Calu3 (cell line): ENCODE results near the gene ABCG1. TPM values are rescaled to one million over a fixed set of nuclear protein-coding genes. Genes with fewer than 3 reads are reported as not detected.

Experiments used
- BruUV-seq: library from RNA; stranded (reverse); fragments of 400-500 nt; replicated peaks from 2 replicates; lab custom pipeline; 2021; lab: Mats Ljungman, UMichigan
- CTCF ChIA-PET: fragments of 300-600 bp; sonication (Branson Sonifier 250); formaldehyde crosslinking; loops from one replicate; lab custom pipeline; 2022; ENCODE audit warnings: antibody characterized with exemption; lab: Charles Lee
- DNase-seq: peaks from one replicate; pipeline ENCODE4 v3.0.0; 2022
- H3K27ac Mint-ChIP-seq: one replicate; pipeline ENCODE4 v1.8.0; 2022; ENCODE audit warnings: mixed read lengths; ENCODE audit not compliant: unreplicated experiment
- H3K27me3 Mint-ChIP-seq: one replicate; pipeline ENCODE4 v1.8.0; 2022; ENCODE audit warnings: mixed read lengths; ENCODE audit not compliant: unreplicated experiment
- H3K36me3 Mint-ChIP-seq: one replicate; pipeline ENCODE4 v1.8.0; 2022; ENCODE audit warnings: mild to moderate bottlenecking, moderate library complexity, mixed read lengths; ENCODE audit not compliant: insufficient read depth, unreplicated experiment
- H3K4me1 Mint-ChIP-seq: one replicate; pipeline ENCODE4 v1.8.0; 2022; ENCODE audit warnings: mild to moderate bottlenecking, low read depth, mixed read lengths; ENCODE audit not compliant: unreplicated experiment
- H3K4me3 Mint-ChIP-seq: one replicate; pipeline ENCODE4 v1.8.0; 2022; ENCODE audit warnings: mild to moderate bottlenecking, low read depth, moderate library complexity, mixed read lengths; ENCODE audit not compliant: unreplicated experiment
- H3K9me3 Mint-ChIP-seq: one replicate; pipeline ENCODE4 v1.8.0; 2022; ENCODE audit warnings: low read depth, mixed read lengths; ENCODE audit not compliant: unreplicated experiment
- CTCF ChIP-seq: fragments of 200-600 bp; IDR thresholded peaks from one replicate; pipeline ENCODE4 v1.8.0; 2022; ENCODE audit warnings: antibody characterized with exemption; ENCODE audit not compliant: unreplicated experiment
- intact Hi-C: fragments of 100-400 bp; cut with micrococcal nuclease; formaldehyde crosslinking; loops from one replicate; pipeline ENCODE4 v1.10.0; 2022; ENCODE audit not compliant: unreplicated experiment
- total RNA-seq: library from RNA; stranded (reverse); gene quantifications from 2 replicates; pipeline ENCODE4 v1.2.3, GENCODE V29; 2022

Gene ABCG1
- total RNA-seq, 1 experiment from 2014 or later = 0.19 TPM

DNA sequence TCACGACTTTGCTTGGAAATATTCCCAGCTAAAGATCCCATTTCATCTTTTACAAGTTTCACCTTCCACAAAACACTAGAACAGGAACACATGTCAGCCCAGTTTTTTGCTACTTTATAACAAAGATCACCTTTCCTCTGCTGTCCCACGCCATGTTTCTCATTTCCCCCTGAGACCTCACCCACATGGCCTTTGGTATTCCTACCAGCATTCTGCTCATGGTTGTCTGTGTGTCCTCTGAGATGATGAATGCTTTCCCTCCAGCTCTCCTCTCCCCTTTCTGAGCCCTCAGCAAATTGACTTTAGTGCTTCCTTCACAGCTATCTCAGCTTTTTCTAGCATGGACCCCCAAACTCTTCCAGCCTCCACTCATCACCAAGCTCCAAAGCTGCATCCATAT lies 32.3 kb upstream of the ABCG1 start:
- TF ChIP-seq CTCF = no peak
- CTCF ChIA-PET = no interaction called here
- no peaks in the 10 kb centered on the region for H3K4me1 Mint-ChIP-seq
- H3K9me3 Mint-ChIP-seq = no peaks in the 10 kb centered on the region
- intact Hi-C loops = no loop called here
- no peak overlapping the region for H3K27ac Mint-ChIP-seq
- peaks cover 2% of the 10 kb centered on the region for H3K27me3 Mint-ChIP-seq
- no peaks in the 10 kb centered on the region for H3K36me3 Mint-ChIP-seq
- no peak for DNase-seq
- H3K4me3 Mint-ChIP-seq = no peak overlapping the region
- BruUV-seq = no TSS peak

DNA sequence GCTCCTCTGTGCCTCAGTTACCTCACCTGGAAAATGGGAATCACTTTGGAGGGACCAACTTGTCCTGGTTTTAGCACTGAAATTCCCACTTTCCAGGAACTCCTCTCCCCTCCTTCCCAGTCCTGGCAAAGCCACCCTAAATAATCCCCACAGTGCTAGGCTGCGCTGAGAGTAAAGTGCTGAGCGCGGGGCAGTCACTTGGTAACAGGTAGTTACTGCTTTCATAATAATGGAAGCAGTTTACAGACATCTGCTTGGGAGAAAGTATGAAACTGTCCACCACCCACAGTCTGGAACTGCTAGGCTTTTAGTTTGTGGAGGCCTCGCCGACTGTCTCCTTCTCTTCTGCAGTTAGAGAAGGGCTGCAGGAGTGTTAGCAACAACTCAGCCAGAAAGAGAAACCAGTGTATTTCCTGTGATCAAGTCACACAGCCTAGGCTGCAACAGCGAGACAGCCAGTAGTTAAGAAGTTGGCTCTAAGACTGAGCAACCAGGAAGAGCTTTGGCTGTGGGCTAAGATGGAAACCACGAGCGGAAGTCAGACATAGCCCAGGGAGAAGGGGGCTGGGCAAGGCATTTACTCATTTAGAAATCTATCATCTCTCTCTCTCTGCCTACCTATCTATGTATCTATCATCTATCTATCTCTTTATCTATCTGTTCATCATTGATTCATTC lies 30.8 kb upstream of the ABCG1 start:
- CTCF ChIA-PET = no interaction called here
- no peak for DNase-seq
- no TSS peak for BruUV-seq
- H3K27ac Mint-ChIP-seq = no peak overlapping the region
- H3K36me3 Mint-ChIP-seq = no peaks in the 10 kb centered on the region
- no peak overlapping the region for H3K4me3 Mint-ChIP-seq
- H3K9me3 Mint-ChIP-seq = no peaks in the 10 kb centered on the region
- intact Hi-C loops = no loop called here
- H3K4me1 Mint-ChIP-seq = no peaks in the 10 kb centered on the region
- H3K27me3 Mint-ChIP-seq = peaks cover 17% of the 10 kb centered on the region
- no peak for TF ChIP-seq CTCF

DNA sequence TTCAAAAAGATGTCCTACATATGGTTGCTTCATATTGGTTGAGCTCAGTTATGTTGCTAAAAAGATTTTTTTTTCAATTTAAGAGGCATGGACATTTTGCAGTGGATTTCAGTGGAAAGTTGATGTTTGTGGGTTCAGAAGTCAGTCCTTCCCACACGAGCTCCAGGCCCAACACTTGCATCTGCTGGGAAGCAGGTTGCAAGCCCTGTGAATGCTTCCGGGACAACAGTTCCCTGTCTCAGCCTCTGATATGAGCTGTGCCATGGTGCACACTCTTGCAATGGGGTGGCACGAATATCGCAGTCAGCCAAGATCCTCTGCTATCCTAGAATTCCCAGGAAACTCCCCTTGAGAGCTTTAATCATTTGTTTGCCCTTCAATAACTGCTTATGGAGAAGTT lies 30.3 kb upstream of the ABCG1 start:
- no peak for DNase-seq
- H3K4me3 Mint-ChIP-seq = no peak overlapping the region
- intact Hi-C loops = no loop called here
- no TSS peak for BruUV-seq
- no peaks in the 10 kb centered on the region for H3K4me1 Mint-ChIP-seq
- H3K27me3 Mint-ChIP-seq = peaks cover 20% of the 10 kb centered on the region
- TF ChIP-seq CTCF = no peak
- H3K27ac Mint-ChIP-seq = no peak overlapping the region
- no peaks in the 10 kb centered on the region for H3K36me3 Mint-ChIP-seq
- CTCF ChIA-PET = no interaction called here
- H3K9me3 Mint-ChIP-seq = no peaks in the 10 kb centered on the region

DNA sequence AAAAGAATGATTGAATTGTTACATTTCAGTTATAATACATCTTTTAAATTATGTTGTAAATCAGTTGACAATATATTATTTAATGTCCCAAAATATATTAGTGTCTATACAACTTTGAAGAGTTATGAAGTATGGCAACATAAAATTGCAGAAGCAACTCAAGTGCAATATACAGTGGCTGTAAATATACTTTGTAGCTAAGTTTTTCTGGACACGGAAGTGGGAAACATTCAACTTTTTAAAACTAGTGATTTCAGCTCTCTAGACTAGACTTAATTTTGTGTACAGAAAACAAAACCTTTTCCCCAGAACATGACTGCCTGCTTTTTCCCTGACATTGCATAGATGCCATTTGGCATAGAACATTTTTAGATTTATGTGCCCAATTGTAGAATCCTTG lies 29.5 kb upstream of the ABCG1 start:
- no peak overlapping the region for H3K27ac Mint-ChIP-seq
- no peaks in the 10 kb centered on the region for H3K36me3 Mint-ChIP-seq
- peaks cover 20% of the 10 kb centered on the region for H3K27me3 Mint-ChIP-seq
- CTCF ChIA-PET = no interaction called here
- TF ChIP-seq CTCF = no peak
- no peaks in the 10 kb centered on the region for H3K4me1 Mint-ChIP-seq
- no peak overlapping the region for H3K4me3 Mint-ChIP-seq
- intact Hi-C loops = no loop called here
- BruUV-seq = no TSS peak
- no peak for DNase-seq
- no peaks in the 10 kb centered on the region for H3K9me3 Mint-ChIP-seq
